ENCODE data around the gene KRT4. TPM values are rescaled to one million over a fixed set of nuclear protein-coding genes. Genes with fewer than 3 reads are reported as not detected.

KRT4 gene
- total RNA-seq, 2 experiments from 2014 or later, result 0.11 to 0.16 TPM

- no peaks in the 10 kb centered on the region for H3K9me3 Mint-ChIP-seq
- no peak overlapping the region for H3K27ac Mint-ChIP-seq
- H3K4me1 Mint-ChIP-seq (ENCODE audit: low read depth), result peaks cover 10% of the 10 kb centered on the region
- CTCF ChIA-PET, result interaction anchor here (1.0 to 1.8 kb wide), 2 partner anchors 71 to 72 kb away, joined by 3 to 4 read pairs; no protein-coding TSS in a partner anchor
- DNase-seq (no peak), ATAC-seq (no peak)
- no peaks in the 10 kb centered on the region for H3K36me3 Mint-ChIP-seq (ENCODE audit: low read depth)
- intact Hi-C loops (cut with micrococcal nuclease), result no loop called here
- H3K27me3 Mint-ChIP-seq, result no peaks in the 10 kb centered on the region
- TF ChIP-seq, protein P1, sequence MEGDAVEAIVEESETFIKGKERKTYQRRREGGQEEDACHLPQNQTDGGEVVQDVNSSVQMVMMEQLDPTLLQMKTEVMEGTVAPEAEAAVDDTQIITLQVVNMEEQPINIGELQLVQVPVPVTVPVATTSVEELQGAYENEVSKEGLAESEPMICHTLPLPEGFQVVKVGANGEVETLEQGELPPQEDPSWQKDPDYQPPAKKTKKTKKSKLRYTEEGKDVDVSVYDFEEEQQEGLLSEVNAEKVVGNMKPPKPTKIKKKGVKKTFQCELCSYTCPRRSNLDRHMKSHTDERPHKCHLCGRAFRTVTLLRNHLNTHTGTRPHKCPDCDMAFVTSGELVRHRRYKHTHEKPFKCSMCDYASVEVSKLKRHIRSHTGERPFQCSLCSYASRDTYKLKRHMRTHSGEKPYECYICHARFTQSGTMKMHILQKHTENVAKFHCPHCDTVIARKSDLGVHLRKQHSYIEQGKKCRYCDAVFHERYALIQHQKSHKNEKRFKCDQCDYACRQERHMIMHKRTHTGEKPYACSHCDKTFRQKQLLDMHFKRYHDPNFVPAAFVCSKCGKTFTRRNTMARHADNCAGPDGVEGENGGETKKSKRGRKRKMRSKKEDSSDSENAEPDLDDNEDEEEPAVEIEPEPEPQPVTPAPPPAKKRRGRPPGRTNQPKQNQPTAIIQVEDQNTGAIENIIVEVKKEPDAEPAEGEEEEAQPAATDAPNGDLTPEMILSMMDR (IDR thresholded peaks at IDR 0.05), result no peak
- POLR2A ChIA-PET, result no interaction called here
- H3K4me3 Mint-ChIP-seq, result no peak overlapping the region
Observed at GRCh38 chr12:52813203-52813819, 605 bp downstream of the KRT4 start.

DNA sequence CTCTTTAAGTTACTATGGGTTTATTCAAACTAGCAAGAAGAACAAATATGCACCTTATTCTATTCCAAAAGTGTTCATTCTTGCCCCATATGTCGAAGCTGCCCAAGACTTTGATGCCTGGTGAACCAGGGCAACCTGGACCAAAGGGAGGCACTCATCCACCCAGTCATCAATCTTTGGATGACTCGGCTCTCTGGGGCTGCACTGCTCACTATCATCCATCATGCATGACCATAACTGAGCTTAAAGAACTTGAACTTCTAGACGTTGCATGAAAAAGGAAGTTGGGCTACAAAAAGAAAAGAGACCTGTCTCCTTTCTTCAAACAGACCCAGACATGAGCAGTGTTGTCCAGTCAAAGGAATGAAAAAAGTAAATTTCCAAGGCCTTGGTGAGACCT is 1.2 kb downstream of the KRT4 start:
- no peaks in the 10 kb centered on the region for H3K9me3 Mint-ChIP-seq
- DNase-seq (no peak), ATAC-seq (no peak)
- intact Hi-C loops (cut with micrococcal nuclease), result no loop called here
- TF ChIP-seq, protein P1 (IDR thresholded peaks at IDR 0.05), result no peak
- ChIA-PET CTCF (interaction anchor here (1.0 to 1.8 kb wide), 2 partner anchors 72 to 73 kb away, joined by 3 to 4 read pairs; no protein-coding TSS in a partner anchor), POLR2A (no interaction called here)
- no peak overlapping the region for H3K27ac Mint-ChIP-seq
- no peak overlapping the region for H3K4me3 Mint-ChIP-seq
- peaks cover 5% of the 10 kb centered on the region for H3K4me1 Mint-ChIP-seq (ENCODE audit: low read depth)
- H3K27me3 Mint-ChIP-seq, result no peaks in the 10 kb centered on the region
- no peaks in the 10 kb centered on the region for H3K36me3 Mint-ChIP-seq (ENCODE audit: low read depth)

DNA sequence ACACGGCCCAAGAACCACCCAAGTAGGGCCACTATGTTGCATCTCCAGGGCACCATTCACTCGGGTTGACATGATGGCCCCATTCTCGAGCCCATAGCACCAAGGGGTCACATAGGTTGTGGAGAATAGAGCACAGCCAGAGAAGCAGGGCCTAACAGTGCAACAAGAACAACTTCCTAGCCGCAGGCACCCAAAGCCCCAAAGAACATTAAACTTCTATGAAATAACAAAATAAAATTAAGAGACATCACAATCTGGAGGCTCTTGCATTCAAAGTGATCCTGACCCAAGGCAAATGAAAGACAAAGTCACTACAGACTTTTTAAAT is 1.9 kb downstream of the KRT4 start:
- no peaks in the 10 kb centered on the region for H3K36me3 Mint-ChIP-seq (ENCODE audit: low read depth)
- no peaks in the 10 kb centered on the region for H3K4me1 Mint-ChIP-seq (ENCODE audit: low read depth)
- DNase-seq, result no peak
- H3K9me3 Mint-ChIP-seq, result no peaks in the 10 kb centered on the region
- TF ChIP-seq, protein P1 (IDR thresholded peaks at IDR 0.05), result no peak
- H3K4me3 Mint-ChIP-seq, result no peak overlapping the region
- H3K27ac Mint-ChIP-seq, result no peak overlapping the region
- no peaks in the 10 kb centered on the region for H3K27me3 Mint-ChIP-seq
- intact Hi-C loops (cut with micrococcal nuclease), result no loop called here
- CTCF ChIA-PET, result interaction anchor here (1.0 kb wide), 1 partner anchor 72 kb away, joined by 3 read pairs; no protein-coding TSS in a partner anchor
- POLR2A ChIA-PET, result no interaction called here
- no peak for ATAC-seq

DNA sequence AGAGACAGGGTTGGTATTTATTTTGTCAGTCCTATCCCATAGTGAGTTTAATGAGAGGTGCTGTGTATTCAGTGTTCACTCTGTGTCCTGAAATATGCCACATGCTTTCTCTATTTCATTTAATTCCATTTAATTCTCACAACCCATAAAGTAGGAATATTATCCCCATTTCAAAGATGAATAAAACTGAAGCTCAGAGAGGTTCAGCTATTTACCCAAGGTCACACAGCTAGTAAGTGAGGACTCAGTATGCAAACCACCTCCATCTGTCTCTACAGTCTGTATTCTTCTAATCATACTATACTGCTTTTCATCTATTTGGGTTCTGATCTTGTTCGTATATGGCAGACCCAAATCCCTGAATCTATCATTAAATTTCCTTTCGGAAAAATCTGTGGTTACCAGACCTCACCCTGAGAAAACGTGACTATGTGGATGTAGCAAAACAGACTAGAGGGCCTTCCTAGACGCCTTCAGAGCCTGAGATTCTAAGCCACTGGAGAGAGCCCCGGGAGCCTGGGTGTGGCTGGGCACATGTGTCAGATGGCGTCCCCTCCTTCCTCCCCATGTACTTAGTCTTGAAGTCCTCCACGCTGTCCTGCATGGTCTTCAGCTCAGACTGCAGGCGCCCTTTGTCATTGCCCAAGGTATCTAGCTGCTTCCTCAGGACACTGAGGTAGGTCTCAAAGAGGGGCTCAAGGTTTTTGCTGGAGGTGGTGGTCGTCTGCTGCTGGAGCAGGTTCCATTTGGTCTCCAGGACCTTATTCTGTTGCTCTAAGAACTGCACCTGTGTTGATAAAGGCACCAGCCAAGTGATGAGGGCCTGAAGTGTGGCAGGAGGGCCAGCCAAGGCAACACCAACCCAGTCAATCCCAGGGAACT is 2.5 kb downstream of the KRT4 start:
- ChIA-PET CTCF (no interaction called here), POLR2A (no interaction called here)
- DNase-seq (no peak), ATAC-seq (no peak)
- Mint-ChIP-seq H3K27ac (no peak overlapping the region), H3K27me3 (no peaks in the 10 kb centered on the region), H3K4me1 (ENCODE audit: low read depth) (no peaks in the 10 kb centered on the region), H3K36me3 (ENCODE audit: low read depth) (no peaks in the 10 kb centered on the region), H3K9me3 (no peaks in the 10 kb centered on the region), H3K4me3 (no peak overlapping the region)
- TF ChIP-seq, protein P1 (IDR thresholded peaks at IDR 0.05), result no peak
- intact Hi-C loops (cut with micrococcal nuclease), result no loop called here

DNA sequence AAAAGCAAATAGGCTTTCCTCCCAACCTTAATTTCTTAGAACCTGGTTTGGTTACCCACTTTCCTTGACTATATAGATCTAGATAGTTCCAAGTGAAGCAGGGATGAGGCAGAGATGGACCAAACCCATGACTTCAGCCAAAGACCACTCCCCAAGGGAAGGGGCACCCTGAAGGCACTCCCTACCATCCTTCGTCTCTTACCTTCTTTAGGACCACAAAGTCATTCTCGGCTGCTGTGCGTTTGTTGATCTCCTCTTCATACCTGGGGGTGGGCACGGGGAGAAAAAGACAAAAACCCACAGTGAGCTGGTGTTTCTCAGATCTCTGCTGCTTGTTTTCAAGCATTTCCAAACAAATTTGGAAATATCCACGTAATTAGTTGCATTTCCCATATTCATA is 3.4 kb downstream of the KRT4 start:
- H3K4me1 Mint-ChIP-seq (ENCODE audit: low read depth), result no peaks in the 10 kb centered on the region
- ChIA-PET CTCF (no interaction called here), POLR2A (no interaction called here)
- TF ChIP-seq, protein P1 (IDR thresholded peaks at IDR 0.05), result no peak
- peaks cover 1% of the 10 kb centered on the region for H3K27me3 Mint-ChIP-seq
- no peaks in the 10 kb centered on the region for H3K36me3 Mint-ChIP-seq (ENCODE audit: low read depth)
- no peak for ATAC-seq
- H3K4me3 Mint-ChIP-seq, result no peak overlapping the region
- H3K27ac Mint-ChIP-seq, result no peak overlapping the region
- no peak for DNase-seq
- intact Hi-C loops (cut with micrococcal nuclease), result no loop called here
- no peaks in the 10 kb centered on the region for H3K9me3 Mint-ChIP-seq
